GM21786 (cell line): ENCODE results near the gene ATP2A2.

Experiments used
- ATAC-seq: cut with Tn5 transposase; IDR thresholded peaks from one replicate; pipeline ENCODE4 v1.9.1; 2021; ENCODE audit not compliant: unreplicated experiment

ATP2A2 gene

DNA sequence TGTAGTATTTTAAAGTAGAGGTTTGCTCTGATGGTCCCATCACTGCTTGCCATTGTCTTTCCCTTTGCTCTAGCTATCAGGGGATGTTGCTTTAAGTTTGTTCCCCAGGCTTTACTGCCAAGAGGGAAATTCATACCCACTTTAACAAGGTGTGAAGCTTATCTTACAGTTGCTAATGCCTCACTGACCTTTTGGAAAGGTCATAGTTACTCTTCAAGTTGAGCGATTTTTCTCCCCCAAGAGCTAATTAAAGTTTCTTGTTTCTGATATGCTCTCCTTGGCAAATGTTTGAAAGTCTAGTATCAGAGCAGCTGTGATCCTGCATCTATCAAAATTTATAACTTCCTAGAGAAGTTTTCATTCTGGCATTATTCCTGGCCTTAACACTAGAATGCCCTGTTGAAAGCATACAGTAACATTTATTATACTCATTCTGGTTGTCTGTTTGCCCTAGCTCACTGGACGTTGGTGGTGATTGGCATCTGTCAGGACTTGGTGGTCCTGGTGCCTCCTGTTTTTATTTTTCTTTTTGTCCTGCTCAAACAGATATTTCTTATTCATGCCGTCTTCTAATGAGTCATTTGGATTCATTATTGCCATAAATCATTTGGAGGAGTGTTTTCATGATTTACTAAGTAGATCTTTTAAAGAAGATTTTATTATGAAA lies 8.1 kb downstream of the ATP2A2 start:
- no peak for ATAC-seq

DNA sequence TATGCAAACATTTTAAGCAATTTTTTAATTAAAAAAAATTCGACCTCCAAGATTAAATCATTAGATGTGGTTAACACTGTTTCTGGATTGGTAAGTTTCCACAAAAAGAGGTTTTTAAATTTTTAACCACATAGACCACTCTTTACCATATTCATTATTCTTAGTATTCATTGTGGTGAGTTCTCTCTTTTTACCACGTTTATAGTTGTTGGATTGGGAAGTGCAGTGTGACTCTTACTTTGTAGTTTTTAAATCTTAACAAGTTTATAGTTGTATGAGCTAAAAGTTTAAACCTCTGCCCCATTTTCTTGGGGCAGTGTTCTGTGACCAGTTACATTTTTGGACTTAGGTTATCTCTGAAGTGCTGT lies 8.6 kb downstream of the ATP2A2 start:
- no peak for ATAC-seq

DNA sequence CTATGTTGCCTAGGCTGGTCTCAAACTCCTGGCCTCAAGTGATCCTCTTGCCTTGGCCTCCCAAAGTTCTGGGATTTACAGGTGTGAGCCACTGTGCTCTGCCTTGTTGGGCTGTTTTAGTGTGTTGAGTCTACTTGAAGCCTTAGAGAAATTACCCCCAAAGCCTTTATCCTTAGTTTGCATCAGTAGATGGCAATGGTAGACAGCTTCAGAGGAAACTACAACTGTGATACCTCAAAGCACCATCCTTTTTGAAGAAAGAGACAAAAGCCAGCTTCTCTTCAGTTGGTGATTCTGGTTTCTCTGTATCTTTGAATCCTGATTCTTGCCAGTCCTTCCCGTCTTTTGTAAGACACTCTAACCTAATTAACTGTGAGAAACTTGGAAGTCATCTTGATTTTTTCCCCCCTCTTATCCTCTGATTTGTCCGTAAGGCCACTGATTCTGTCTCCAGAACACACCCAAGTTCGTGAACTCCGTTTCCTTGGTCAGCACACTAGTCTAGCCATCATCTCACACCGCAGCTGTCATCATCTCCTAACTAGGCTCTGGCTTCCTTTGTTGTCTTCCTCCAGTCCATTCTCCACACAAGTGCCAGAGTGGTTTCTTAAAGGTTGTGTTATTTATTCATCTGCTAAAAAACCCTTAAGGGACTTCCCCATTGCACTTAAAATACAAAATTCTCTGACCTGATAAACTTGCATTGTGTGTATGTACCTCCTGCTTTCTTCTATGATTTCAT lies 20.2 kb downstream of the ATP2A2 start:
- ATAC-seq = no peak

DNA sequence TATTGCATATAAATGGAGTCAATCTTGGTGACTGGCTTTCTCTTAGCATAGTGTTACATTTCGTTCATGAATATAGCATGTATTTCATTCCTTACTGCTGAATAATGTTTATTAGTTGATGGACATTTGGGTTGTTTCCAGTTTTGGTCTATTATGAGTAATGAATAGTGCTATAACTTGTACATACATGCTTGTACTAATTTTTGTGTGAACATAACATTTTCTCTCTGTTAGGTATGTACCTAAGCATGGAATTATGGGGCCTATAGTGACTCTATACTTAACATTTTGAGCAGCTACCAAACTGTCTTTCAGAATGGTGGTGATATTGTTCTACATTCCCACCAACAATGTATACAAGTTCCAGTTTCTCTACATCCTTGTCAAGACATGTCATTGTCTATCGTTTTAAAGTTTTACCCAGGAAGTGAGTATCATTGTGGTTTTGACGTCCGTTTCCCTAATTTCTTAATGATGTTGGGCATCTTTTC lies 23.1 kb downstream of the ATP2A2 start:
- no peak for ATAC-seq

DNA sequence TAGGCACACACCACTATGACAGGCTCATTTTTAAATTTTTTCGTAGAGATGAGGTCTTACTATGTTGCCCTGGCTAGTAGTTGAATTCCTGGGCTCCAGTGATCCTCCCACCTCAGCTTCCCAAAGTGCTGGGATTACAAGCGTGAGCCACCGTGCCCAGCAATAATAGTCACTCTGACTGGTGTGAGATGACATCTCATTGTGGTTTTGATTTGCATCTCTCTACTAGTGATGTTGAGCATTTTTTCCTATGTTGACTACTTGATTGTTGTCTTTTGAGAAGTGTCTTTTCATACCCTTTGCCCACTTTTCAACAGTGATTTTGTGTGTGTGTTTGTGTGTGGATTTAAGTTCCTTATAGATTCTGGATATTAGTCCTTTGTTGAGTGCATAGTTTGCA lies 26.3 kb downstream of the ATP2A2 start:
- ATAC-seq = no peak

DNA sequence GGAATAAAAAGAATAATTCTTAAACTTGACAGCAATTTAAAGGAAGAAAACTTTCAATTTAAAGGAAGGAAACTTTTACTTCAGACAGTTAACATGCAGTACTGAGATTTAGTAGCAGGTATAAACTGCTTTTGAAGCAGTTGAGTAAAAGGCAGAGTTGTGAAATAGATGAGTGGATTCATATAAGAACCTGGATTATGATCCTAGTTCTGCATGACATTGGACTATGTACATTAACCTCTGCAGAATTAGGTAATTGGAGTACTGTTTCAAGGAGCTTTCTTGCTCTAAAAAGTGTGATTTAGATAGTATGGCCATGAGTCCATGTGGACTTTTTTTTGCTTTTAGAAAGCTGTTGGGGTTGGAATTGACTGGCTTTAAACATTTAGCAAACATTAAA lies 29.7 kb downstream of the ATP2A2 start:
- ATAC-seq = no peak

DNA sequence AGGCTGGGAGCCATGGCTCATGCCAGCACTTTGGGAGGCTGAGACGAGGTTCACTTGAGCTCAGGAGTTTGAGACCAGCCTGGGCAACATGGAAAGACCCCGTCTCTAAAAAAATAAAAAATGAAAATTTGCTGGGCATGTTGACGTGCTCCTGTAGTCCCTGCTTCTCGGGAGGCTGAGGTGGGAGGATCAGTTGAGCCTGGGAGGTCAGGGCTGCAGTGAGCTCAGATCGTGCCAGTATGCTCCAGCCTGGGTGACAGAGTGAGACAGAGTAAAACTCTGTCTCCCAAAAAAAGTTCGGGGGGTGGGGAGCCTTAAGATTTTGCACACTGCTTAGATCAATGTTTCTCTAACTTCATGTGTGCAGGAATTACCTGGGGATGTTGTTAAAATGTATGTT lies 30.9 kb downstream of the ATP2A2 start:
- no peak for ATAC-seq

DNA sequence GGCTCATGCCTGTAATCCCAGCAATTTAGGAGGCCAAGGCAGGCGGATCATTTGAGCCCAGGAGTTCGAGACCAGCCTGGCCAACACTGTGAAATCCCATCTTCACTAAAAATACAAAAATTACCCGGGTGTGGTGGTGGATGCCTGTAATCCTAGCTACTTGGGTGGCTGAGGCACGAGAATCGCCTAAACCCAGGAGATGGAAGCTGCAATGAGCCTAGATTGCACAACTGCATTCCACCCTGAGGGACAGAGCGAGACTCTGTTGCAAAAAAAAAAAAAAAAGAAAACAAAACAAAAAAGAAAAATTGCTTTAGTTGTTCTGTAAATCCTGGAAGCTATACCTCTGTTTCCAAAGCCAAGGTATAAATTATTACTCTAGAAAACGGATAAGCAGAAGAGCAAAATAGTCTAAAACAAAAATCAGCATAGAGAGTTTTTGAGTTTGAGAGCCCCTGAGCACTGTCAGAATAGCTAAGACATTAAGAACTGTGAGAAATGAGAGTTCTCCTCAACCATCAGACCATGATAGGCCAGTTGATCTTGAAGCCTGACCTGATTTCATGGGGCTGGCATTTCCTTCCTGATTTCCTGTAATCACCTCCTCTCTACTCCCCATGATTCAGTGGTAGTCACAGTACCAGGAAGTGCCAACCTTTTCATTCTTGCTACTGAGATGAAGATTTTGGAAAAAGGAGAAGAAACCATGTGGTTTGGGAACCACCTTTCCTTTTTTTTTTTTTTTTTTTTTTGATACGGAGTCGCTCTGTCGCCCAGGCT lies 31.7 kb downstream of the ATP2A2 start:
- no peak for ATAC-seq

DNA sequence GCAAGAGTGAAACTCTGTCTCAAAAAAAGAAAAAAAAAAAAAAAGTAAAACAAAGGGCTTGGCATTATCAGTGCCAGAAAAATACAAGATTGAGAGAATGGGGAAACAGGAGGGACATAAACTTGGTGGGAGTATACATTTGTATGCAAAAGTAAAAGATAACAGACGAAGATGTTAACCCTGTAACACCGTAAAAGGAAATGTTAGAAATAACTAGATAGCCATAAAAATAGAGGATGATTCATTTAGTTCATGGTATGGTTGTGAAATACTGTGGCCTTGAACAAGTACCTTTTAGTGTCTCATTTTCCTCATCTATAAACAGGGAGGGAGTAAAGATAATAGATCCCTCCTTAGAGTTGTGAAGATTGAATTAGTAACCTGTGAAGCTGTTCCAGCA lies 33.3 kb downstream of the ATP2A2 start:
- no peak for ATAC-seq

DNA sequence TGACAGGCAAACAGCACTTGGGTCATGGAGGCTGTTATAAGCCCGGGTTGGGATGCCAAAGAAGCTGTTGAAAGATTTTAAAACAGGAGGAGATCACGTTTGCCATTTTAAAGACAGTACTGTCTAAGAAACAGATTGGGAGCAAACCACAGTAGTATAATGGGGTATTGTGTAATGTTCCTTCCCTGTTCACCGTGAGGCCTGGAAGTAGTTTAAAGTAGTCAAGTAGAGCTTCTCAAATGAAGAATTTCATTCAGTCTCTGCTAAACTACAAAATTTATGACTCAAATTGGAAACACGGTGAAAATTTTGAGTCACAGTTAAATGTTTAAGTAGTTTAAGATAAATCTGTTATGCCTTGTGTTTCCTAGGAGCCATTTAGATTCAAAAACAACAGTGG lies 35.8 kb downstream of the ATP2A2 start:
- no peak for ATAC-seq

DNA sequence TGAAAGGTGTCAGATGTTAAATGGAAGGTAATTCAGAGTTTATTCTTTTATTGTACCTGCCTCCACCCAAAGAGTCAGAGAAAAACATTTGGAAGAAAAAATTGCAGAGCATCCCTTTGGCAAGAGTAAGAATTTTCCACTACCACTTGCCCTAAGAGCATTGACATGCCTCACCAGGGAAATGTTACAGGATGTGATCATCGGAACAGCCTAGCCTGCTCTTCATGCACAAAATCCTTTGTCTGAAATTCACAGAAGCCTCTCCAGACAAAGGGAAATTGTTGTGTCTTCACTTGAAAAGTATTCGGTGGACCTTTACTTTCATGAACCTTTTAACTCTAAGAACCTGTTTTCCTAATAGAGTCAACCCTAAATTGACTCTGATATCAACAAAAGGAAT lies 36.9 kb downstream of the ATP2A2 start:
- ATAC-seq = no peak

DNA sequence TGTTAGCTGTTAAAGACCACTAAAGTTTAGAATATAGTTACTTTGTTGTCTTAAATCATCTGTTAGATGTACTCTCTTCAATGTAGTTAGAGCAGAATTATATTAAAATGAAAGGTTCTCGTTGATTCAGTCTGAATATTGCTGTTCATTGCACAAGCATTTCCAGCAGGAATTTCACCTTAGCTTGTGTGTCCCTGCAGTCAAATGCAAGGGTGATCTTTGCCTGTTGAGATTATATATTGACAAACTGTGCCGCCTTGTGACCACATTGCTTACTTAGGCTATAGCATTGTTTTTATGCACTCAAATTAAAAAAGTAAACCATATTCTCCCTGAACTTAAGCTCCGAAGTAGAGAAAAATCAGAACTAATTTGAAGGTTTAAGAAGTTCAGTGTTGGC lies 39.5 kb downstream of the ATP2A2 start:
- no peak for ATAC-seq

DNA sequence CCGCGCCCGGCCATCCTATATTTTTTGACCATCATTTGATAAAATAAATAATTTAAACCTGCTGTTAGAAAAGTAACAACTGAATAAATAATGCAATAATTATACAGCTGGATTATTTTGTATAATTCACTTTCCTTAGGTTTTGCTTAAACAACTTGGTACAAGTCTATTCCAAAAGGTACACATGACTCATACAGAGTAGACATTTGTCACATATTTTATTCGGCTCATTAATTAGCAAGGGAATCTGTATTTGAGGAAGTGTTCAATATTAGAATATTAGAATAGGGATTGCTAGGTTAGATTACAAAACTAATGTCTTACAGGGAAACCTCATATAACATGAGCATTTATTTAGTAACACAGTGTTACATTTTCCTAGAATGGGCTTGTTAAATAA lies 48.7 kb downstream of the ATP2A2 start:
- no peak for ATAC-seq

DNA sequence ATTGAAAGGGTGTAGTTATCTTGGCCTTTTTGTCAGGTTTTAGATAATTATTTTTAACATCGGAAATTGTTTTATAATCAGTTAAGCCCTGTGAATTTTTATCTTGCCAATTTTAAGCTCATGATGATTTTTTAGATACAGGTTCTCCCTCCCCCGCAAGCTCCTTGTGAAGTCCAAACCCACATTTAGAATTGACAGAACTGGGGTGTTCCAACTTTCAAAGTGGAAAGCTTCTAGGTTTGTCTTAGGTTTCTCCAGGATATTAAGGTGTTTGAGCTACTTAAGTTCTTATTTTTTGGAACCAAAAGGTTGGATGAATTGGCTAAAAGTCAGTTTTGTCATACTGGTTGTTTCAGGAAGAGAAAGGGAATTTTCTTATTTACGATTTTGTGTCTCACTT lies 49.1 kb downstream of the ATP2A2 start:
- no peak for ATAC-seq

DNA sequence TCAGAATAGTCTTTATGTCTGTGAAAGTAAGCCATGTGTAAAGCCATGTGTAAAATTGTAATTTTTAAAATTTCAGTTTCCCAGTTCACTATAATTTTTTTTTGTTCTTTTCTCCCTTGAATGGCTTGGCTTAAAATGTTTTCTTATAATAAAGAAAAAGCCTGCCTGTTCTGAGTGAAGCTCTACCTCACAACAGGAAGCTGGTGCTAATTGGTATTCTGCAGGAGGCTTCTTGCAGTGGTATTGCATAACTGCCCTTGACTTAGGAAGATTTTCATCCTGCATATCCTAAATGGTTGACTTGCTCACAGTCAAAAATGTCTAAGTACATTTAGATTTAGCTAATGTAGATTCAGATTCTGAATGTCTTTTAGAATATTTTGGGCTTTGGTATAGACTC lies 49.5 kb downstream of the ATP2A2 start:
- no peak for ATAC-seq

DNA sequence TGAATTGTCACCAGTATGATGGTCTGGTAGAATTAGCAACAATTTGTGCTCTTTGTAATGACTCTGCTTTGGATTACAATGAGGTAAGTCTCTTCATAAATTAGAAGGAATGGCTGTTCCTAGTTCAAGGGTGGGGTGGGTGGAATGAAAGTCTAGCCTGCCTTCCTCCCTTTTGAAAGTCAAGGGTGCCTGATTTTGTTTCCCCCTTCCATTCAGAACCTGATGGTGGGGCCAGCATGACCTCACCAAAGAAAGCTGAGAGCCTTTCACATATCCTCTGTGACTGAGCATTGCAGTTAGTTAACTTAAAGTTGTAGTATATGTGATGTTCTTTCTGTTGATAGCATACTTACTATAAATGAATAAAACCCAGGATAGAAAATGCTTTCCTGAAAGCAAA lies 52.2 kb downstream of the ATP2A2 start:
- ATAC-seq = no peak

DNA sequence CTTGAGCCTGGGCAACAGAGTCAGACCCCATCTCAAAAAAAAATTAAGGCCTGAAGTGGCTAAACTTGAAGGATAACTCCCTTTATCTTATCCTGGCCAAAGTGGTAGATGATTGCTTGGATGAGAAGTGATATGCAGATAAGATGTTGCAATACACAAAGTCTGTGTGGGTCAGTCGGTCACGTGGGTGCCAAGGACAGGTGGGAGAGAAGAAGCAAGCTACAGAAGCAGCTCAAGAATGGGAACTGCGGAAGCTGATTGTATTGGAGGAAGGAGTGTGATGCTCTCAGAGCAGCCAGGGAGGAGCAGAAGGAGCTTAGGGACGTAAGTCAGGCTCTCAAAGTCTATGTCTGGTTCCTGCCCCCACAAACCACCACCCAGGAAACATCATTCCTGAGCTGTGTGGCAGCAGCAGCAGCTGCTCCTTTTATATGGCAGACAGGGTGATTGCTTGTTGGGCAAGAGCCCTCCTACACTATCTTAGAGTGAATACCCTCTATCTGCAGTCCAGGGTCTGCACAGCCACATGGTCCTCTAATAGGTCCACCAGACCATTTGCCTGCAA lies 54.5 kb downstream of the ATP2A2 start:
- ATAC-seq = no peak

DNA sequence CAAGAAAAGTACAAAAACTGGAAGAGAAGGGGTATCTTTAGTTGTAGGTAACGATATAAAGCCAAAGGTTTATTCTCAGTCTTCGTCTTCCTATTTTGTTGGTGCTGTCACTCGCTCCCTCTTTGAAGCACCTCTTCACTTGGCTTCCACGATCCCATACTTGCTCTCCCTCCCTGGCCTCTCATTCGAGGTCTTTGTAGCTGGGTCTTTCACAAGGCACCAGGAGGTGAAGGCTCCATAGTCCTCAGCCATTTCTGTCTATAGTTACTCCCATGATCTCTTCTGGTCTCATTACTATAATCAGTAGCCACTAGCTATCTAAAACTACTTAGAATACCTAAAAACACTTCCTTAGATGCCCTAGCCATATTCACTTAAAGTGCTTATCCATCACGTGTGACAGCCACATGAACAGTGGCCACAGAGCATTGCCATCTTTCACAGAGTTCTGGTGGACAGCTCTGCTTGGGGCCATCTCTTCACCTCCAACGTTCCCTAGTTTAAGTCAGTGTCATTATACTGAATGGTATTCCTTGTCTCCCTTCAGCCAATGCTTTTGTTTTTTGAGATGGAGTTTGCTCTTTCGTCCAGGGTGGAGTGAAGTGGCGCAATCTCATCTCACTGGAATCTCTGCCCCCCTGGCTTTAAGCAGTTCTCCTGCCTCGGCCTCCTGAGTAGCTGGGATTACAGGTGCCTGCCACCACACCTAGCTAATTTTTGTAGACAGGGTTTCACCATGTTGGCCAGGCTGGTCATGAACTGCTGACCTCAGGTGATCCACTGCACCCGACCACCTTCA lies 57.1 kb downstream of the ATP2A2 start:
- ATAC-seq = no peak

DNA sequence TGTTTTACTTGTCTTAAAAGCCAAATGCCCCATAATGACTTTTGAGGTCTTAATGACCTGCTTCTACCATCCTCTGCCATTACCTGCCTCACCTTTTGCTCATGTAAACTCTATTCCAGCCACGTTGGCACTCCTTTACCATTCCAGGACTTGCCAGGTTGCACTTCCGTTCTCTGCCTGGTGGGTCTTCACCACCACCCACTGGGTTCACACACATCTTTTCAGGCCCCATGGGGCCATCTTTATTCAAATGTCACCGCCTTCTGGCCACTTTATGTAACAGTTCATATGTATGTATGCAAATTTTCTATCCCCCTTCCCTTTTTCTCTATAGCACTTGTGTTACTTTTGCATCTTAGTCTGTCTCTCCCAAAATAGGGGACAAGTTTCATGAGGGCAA lies 57.7 kb downstream of the ATP2A2 start:
- ATAC-seq = no peak

DNA sequence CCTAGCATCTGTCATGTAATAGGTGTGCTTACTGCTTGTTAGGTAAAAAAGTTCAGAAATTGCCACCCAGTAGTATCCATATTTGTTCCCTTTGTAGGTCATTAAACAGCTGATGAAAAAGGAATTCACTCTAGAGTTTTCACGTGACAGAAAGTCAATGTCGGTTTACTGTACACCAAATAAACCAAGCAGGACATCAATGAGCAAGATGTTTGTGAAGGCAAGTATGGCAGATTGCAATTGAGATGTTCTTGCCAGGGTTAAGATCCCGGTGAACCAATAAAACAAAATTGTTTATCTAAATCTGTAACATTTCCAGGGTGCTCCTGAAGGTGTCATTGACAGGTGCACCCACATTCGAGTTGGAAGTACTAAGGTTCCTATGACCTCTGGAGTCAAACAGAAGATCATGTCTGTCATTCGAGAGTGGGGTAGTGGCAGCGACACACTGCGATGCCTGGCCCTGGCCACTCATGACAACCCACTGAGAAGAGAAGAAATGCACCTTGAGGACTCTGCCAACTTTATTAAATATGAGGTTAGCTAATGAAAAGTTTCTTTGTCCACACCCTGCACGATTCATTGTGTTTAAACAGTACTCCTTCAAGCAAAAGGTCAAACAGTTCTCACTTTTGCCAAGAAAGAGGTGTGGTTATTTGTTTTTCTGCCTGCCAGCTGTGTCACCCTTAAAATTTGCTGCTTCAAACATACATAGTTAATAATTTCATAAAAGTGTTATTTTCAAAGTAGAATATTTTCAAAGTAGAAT lies 58.3 kb downstream of the ATP2A2 start:
- ATAC-seq = no peak
